Measurements from ENCODE around the gene LRRC3.
"Not testable (repeated sequence)": the region's sequence is repeated elsewhere in the genome, so short reads cannot be mapped to it uniquely, and the experiment has no call there.

The LRRC3 gene

DNA sequence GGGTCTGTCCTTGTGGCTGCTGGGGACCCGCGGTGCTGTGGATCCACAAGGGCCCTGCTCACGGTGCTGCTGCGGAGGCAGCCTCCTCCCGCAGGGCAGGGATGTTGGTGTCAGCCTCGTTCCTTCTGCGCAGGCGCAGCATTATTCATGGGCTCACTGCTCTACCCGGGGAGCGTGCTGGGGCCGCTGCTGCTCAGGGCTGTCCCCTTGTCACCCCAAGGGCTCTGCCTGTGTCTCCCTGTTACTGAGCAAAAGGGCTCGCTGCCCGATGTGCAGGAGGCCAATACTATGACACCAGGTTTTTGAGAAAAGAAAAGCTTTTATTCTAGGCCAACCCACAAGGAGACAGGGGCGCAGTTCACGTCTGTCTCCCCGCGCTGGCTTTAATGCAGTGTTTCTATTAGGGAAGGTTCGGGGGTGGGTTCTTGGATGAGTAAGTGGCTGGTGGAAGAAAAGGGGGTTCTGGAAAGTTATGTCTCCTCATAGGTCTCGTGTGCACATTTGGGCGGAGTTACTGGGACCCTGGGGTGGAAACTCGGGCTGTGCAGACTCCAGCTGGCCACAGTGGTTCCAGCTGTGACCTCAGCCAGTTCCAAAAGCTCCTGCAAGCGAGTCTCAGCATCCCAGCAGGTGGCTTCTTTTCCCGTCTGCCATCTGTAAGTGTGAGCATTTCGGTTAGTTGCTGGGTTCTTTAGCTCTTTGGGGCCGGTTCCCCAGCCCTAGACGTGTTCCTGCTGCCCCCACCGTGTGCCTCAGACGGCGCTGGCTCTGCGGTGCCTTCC, 40.8 kb upstream of the LRRC3 start:
- DNase-seq (ENCODE audit: low spot score) = no peak
- in situ Hi-C loops (cut with MboI; ENCODE audit: low pct_unique_long_range_greater_than_20kb, low sequenced_read_pairs, unreplicated experiment) = no loop called here
- no peak for TF ChIP-seq CTCF (IDR thresholded peaks at IDR 0.05; ENCODE audit: extremely low read depth, insufficient read depth, missing control alignments)

DNA sequence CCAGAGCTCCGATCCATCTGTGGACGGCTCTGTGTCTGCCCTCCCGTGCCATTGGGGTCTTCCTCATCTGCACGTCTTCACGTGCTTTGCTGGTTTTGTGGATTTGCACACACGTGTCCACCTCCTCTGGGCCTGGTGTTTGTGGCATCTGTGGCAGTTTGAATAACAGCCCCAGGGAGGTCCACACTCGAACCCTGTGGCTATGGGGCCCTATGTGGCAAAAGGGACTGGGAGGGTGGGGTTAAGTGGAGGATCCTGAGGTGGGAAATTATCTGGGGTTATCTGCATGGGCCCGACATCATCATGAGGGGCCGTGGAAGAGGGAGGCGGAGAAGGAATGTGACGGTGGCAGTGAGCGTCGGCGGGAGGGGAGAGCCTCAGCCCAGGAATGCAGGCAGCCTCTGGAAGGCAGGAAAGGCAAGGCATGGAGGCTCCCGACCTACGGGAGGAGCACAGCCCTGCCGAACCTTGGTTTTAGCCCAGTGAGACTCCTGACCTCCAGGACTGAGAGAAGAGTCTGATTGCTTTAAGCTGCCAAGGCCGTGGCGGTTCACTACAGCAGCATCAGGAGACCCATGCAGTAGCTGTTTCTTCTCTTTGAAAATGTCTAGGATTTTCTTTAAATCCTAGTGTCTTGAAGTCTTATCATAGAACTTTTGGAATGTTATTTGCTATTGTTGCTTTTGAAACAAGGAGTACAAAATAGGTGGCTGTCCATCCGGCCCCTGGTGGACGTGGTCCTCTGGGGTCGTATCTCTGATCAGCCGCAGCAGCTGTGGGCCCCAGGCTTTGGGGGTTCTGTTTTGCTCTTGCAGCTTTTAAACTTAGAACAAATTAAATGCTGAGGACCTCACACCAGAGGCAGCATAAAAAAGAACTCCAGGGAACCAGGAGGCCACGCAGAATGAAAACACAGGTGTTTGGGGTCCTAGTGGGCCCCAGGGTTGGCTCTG, 40.0 kb upstream of the LRRC3 start:
- DNase-seq (ENCODE audit: low spot score) = no peak
- in situ Hi-C loops (cut with MboI; ENCODE audit: low pct_unique_long_range_greater_than_20kb, low sequenced_read_pairs, unreplicated experiment) = no loop called here
- TF ChIP-seq CTCF (IDR thresholded peaks at IDR 0.05; ENCODE audit: extremely low read depth, insufficient read depth, missing control alignments) = no peak

DNA sequence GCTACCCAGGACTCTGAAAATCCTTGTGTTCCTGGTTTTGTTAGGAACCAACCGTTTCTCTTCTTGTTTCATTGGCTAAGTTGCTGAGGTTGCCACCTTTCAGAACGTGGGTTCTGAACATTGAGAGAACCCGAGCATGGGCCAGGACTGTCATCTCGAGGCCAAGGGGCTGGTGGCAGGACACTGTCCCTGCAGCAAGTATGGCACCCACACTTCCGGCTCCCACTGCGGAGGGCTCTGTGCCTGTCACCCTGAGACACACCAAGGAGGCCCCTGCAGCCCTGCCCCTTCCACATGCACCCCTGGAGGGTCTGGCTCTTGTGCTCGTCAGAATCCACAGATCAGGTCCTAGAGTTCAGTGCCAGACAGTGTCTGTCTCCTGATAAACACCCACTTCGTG, 39.1 kb upstream of the LRRC3 start:
- no peak for DNase-seq (ENCODE audit: low spot score)
- in situ Hi-C loops (cut with MboI; ENCODE audit: low pct_unique_long_range_greater_than_20kb, low sequenced_read_pairs, unreplicated experiment) = no loop called here
- no peak for TF ChIP-seq CTCF (IDR thresholded peaks at IDR 0.05; ENCODE audit: extremely low read depth, insufficient read depth, missing control alignments)

DNA sequence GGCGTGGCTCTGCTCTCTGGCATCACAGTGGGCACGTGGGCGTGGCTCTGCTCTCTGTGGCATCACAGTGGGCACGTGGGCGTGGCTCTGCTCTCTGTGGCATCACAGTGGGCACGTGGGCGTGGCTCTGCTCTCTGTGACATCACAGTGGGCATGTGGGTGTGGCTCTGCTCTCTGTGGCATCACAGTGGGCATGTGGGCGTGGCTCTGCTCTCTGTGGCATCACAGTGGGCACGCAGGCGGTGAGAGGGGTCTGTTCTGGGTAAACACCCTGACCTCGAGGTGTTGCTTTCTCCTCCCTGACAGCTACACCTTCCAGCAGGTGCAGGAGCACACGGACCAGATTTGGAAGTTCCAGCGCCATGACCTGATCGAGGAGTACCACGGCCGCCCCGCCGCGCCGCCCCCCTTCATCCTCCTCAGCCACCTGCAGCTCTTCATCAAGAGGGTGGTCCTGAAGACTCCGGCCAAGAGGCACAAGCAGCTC, 37.6 kb upstream of the LRRC3 start:
- DNase-seq (ENCODE audit: low spot score); in situ Hi-C loops (cut with MboI; ENCODE audit: low pct_unique_long_range_greater_than_20kb, low sequenced_read_pairs, unreplicated experiment): not testable (repeated sequence)

DNA sequence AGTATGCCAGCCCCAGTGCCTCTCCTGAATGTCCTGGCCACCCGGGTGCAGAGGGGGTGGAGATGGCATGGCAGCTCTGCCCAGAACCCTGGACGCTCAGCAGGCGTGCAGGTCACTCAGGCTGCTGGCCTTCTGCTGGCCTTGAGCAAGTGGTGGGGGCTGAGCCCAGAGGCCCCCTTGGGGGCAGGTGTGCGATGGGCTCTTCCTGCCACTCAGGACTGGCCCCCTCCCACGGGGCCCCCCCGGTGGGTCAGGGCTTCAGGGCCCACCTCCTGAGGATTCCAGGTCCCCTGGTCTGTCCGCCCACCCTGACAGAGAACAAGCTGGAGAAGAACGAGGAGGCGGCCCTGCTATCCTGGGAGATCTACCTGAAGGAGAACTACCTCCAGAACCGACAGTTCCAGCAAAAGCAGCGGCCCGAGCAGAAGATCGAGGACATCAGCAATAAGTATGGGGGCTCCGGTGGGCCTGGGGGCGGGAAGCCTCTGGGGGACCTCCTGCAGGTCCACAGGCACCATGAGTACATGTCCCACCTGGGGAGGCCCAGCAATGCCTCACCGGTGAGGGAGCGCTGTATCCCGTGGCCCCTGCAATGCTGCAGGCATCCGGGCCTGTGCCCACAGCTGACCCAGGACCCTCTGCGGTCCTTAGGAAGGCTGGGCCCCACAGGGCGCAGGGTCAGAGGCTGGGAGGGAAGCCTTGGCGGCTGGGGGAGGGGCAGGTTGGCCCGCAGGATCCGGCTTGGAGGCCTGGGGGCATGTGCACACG, 37.0 kb upstream of the LRRC3 start:
- in situ Hi-C loops (cut with MboI; ENCODE audit: low pct_unique_long_range_greater_than_20kb, low sequenced_read_pairs, unreplicated experiment) = no loop called here
- no peak for TF ChIP-seq CTCF (IDR thresholded peaks at IDR 0.05; ENCODE audit: extremely low read depth, insufficient read depth, missing control alignments)
- DNase-seq (ENCODE audit: low spot score) = no peak

DNA sequence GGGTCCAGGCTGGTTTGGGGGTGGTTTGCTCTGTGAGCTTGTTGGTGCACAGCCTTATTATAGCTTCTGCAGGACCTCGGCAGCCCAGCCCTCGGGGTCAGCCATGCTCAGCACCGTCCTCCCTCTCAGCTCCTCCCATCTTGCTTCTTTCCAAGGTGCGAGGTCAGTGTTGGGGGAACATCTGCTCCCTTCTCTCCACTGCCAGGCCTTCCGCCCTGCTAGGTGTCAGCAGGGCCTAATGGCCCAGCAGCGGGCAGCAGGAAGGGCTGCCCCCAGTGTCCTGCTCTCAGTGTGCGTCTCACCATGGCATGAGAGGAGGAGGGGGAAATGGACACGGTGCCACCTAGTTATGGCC, 36.5 kb upstream of the LRRC3 start:
- DNase-seq (ENCODE audit: low spot score) = no peak
- no peak for TF ChIP-seq CTCF (IDR thresholded peaks at IDR 0.05; ENCODE audit: extremely low read depth, insufficient read depth, missing control alignments)
- in situ Hi-C loops (cut with MboI; ENCODE audit: low pct_unique_long_range_greater_than_20kb, low sequenced_read_pairs, unreplicated experiment) = no loop called here
